HG03066 (cell line): Measurements from ENCODE around the gene BID.

ENCODE experiments used
- ATAC-seq: cut with Tn5 transposase; IDR thresholded peaks from one replicate; pipeline ENCODE4 v1.9.1; 2021; ENCODE audit warnings: low read depth; ENCODE audit not compliant: unreplicated experiment

BID gene

DNA sequence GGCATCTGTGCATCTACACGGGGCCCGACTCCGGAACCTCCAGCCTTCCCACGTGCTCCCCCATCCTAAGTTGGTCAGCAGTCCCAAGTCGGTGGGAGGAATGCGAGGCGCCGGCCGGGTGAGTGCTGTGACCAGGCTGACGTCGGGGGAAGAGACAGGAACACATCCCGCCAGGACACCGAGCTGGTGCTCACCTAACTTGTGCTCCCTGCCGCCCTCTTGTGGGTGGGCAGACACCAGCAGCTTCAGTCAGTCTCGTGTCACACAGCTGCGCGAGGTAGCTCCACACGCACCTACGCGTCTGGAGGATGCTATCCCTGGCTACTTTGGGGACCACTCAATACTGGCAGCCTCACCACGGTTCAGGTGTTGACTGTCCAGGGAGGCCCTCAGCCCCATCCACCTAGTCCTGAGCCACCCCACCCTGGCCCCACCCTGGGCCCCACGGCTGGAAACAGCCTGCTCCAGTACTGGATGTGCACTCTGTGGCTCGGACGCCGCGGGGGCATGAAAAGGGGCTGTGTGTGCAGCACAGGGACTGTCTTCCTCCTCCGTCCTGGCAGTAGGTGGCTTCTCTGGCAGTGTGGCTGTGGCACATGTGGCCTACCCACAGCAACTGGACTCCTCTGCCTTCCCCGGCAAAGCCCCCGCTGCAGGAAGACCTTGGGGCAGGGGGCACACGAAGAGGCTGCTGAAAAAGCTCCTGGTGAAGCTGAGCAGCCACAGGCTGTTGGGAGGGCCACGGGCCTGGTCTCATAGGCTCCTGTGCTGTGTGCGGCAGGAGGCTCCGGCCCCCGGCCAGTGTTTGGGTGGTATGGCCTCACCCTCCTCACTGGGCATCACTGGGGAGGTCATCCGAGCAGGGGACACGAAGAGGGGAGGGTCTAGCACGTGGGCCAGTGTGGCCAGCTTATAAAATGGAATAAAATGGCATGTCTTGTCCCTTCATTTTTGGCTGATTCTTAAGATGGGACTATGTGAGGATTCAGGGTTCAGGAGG, 11.2 kb upstream of the BID start:
- ATAC-seq: no peak

DNA sequence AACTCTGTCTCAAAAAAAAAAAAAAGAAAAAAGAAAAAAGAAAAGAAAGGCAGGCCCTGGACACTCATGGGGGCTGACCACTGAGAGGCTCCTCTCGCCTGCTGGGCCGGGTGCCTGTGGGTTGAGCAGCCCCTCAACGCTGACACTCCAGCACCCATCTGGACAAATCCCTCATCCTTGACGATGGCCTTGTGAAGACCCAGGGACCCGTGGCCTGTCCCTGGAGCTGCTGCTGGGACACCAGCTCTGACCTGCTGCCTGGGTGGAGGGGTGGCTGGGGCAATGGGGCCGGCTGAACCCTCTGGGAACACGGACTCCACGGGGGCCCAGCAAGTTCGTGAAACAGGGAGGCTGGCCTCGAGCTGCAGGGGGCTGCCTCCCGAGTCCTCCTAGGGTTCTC, 10.5 kb upstream of the BID start:
- no peak for ATAC-seq

DNA sequence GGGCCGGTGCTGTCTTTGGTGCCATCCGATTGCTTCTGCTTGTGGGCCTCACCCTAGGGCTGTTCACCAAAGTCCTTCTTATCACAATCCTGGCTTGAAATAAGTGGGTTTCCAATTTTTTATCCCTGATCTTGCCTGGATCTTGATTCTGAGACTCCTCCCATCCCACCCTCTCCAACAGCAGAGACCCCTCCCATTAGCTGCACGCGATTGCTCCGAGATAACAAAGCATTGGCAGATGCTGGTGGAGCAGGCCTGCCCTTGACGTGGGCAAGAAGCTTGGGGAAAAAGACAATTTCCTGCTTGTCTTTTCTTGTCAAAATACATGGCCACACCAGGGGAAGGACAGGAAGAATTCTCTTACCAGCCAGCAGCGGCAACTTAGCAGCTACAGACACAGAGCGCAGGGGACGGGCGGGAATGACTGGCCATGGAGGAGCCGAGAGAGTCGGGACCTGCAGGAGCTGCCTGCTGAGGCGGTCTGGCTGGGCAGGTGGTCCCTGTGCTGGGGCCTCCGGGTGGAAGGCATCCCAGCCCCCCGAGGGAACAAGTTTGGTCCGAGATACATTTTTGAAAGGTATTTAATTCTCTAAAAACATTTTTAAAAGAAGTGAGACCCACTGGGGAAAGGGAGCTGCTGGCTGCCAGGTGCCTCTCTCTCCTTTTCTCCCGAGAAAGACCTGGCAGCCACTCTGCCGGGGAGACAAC, 9.7 kb upstream of the BID start:
- no peak for ATAC-seq

DNA sequence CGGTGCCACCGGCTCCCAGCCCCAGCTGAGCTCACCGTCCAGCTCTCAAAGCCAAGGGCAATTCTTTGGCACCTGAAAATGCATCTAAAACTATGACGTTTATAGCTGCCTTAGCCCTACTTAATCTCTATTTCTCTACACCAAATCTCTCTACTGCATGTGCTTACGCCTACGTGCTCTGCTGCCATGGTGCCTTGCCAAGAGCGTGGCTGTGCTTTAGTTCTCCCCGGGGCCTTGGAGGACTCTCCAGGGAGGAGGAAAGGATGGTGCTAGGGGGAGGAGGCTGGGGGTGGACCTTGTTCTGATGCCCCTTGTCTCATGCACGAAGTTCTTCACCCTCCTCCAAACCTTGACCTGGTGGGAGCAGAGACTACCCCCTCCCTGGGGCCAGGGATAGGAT, 9.0 kb upstream of the BID start:
- no peak for ATAC-seq

DNA sequence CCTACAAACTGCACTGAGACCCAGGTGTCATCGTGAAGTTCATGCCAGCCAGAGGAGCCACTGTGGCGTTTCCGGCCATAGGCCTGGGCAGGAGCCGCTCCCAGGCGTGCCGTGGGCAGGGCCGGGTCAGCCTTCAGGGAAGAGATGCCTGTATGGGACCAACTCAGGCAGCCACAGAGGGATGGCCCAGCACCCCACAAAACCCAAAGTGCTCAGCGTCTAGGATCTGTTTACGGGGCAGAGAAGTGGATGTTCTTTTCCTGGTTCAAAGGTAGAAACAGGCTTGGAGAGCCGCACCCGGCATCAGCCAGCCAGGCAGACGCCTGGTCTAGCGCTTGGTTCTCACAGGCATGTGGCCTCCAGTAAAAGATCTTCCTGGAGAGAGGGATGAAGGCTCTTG, 8.4 kb upstream of the BID start:
- no peak for ATAC-seq

DNA sequence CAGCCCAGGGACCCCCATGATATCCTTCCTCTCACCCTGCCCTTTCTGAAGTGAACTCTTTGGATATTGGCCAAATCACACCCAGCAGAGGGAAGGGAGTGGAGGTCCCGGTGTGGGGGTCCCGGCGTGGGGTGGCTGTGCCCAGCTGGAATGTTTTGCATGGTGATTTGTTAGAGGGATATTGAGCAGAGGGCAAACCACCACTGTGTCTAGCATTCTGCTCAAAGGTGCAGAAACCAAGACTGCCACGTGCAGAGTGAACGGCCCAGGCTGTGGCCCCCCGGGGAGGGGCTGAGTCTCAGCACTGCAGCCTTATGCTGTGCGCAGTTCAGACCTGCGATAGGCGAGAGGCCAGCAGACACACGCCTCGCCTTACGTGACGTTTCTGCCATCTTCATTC, 7.9 kb upstream of the BID start:
- ATAC-seq: no peak

DNA sequence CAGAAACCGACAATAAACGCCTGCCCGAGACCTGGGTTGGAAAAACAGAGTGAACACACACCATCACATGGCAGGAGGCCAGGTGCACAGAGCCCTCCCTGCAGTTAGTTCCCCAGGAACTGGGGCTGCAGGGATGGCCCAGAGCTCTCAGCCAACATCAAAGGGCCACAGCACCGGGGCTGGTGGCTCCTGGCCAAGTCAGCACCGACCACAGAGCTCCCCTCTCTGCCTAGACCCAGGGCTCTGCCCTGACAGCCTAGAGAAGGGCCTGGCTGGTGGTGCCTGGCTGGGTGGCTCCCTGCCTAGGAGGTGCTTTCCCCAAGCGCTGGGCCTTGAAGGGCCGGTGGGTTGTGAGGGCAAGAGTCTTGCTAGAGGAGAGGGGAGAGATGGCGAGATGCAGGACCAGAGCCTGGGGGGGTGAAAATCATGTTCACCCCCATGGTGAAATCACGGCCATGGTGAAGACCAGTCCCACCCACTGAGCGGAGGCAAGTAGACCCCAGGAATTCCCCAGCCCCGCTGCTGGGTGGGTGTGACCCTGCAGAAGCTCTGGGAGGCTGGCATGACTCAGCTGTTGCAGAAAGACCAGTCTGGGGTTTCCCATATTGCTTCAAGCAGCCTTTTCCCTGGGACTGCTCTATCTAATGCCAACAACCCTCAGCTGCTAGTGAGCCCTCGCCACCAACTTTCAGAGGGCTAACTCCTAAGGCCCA, 7.2 kb upstream of the BID start:
- no peak for ATAC-seq

DNA sequence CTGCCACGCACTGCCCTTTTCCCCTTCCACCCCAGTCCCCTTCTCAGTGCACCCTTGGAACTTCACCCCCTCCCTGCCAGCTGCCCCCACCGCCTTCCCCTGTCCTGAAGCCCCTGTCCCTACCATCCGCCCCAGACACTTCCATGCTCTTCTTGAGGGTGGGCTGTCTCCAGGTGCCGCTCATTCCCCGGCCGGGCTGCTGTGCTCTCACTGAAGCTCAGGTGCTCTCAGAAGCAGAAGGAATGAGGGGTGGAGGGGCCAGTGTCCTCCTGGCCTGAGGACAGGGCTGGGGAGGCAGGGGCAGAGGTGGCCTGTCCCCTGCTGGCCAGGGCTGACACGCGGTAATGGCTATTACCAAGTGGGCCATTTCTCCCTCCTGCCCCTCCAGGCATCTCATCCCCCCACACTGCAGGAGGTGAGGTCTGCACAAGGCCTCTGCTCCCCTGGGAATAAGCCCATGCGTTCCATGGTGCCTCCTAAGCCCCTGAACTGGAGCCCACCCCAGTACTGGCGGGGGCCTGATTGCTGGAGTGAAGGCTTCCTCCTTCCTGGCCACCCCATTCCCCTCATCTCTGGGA, 6.6 kb upstream of the BID start:
- no peak for ATAC-seq

DNA sequence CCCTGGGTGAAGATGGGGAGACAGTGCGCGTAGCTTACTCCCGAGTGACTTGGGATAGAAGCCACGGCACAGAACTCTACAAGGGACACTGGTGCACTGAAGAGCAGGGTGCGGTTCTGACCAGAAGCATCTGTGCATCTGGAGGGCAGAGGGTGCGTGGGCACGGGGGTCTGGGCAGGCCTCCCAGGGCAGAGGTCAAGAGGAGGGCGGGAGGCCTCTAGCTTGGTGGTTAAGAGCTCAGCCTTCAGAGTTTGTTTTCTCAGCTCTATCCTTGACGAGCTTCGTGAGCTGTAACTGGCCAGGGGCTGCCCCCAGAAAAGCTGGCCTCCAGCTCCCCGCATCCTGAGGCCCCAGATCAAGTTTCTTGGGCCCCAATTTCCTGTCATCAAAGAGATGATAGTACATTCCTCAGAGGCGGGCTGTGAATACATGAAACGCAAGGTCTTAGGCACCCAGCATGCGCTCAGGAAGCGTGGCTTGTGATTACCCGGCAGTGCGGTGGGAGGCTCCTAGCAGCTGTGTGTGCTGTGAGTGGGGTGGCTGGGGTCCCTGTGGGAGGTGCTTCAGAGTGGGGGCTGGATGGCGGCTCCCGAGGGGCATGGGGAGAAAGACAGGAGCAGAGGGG, 6.0 kb upstream of the BID start:
- ATAC-seq: no peak

DNA sequence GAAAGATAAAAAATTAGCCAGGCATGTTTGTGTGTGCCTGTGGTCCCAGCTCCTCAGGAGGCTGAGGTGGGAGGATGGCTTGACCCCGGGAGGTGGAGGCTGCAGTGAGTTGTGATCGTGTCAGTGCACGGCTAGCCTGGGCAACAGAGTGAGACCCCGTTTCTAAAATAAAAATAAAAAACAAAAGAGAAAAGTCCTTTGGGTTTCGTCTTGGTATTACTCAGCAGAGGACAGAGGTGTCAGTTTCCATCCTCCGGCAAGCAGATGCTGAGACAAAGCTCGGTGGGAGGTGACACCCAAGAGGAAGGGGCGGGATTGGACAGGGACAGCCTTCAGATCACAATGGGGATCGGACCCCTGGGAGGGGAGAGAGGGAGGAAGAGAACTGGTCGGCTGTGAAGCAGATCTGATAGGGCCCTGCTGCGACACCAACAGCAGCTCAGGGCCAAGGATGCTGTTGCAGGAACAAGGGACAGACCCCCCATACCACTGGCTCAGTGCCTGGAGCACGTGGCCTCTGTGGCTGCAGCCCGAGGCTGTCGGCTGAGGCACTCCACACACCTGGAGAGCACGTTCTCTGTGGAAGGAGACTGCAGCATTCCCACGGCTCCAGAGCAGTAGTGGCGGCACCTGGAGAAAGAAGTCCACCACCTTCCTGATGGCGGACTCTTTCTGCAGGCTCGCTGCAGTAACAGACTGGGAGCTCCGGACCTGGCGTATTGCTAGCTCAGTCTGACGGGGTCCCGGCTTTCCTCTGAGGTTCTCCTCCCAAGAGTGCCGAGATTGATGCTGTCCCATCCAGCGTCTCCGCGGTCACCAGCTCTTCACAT, 5.2 kb upstream of the BID start:
- ATAC-seq: peak; percentile 31

DNA sequence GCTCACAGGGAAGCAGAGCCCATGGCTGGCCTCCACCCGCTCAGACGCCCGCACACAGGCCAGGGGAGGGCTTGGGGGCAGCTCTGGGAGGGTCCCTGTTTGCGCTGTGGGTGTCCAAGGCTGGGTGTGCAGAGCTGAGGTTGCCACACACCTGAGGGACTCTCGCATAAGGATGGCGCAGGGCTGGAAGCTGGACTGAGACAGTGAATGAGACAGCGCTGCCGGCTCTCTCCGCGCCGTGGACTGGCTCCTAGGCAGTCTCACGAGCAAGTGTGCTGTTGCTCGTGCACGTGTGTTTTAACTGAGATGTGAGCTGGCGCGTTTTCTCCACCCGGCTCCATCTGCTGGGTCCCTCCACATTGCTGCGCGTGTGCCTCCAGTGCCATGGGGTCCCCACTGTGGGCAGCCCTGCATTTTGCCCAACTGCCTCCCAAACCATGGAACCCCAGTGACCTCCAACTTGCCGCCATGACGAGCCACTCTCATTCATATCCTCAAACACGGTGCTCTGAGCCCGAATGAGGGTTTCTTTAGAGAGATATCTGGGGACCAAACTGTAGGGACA, 4.2 kb upstream of the BID start:
- ATAC-seq: no peak

DNA sequence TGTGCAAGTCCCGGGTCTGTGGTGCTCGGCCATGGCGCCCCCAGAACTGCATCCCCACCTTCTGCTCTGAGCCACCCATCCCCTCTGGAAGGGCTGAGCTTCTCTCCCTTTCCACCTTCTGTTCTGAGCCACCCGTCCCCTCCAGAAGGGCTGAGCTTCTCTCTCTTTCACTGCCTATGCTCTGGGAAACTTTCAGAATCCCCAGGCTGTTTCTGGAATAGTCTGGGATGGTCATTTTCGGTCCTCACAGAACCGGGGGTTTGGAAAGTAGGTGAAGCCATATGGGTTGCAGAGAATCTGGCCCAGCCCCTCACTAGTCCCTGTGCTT, 3.4 kb upstream of the BID start:
- no peak for ATAC-seq

DNA sequence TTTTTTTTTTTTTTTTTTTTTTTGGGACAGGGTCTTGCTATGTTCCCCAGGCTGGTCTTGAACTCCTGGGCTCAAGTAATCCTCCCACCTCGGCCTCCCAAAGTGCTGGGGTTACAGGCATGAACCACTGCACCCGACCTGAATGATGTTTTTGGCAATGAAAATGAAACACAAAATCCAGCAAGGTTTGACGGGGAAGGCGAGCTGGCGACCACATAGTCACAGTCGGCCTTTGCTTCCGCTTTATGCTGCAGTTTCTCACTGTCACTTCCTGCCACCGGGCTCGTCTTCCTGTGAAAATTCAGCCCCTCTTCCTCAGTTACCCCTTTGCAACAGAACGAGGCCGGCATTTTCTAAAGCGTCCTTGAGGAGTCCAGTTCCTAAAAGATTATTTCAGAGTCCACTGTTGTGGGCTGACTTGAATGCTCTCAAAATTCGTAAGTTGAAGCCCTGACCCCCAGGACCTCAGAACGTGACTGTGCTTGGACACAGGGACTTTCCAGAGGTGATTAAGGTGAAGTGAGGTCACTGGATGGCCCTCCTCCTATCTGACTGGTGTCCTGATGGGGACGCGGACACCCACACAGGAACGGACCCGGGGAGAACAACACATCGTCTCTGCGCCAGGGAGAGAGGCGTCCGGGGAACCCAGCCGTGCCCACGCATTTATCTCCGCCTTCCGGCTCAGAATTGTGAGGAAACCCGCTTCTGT, 2.9 kb upstream of the BID start:
- peak; percentile 30 for ATAC-seq

DNA sequence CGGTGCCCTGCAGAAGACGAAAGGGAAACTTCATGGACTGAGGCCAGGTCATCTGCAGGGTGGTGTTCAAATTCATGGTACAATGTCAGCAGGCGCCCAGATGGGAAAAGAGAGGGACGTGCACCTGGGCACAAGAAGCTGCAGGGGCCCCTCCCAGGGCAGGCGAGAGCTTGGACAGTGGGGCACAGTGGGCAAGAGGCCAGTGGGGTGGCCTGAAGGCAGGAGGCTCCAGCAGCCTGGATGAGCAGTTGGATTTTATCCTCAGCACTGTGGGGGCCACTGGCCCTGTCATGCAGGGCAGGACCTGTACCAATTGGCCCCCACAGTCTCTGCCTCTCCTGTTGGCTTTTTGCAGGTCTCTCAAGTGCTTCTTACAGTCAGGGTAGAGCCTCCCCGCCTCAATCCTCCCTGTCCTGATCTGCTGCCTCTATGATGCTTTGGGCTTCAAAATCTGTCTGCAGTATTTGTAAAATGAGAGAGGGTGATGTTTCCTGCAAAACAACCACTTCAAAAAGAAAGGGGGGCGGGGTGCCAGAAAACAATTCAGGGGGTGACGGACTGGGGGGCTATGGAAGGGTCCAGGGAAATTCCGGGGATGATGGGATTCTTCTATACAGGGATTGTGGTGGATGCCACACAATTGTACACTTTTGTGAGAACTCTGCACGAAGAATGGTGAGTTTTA, 1.7 kb upstream of the BID start:
- no peak for ATAC-seq

DNA sequence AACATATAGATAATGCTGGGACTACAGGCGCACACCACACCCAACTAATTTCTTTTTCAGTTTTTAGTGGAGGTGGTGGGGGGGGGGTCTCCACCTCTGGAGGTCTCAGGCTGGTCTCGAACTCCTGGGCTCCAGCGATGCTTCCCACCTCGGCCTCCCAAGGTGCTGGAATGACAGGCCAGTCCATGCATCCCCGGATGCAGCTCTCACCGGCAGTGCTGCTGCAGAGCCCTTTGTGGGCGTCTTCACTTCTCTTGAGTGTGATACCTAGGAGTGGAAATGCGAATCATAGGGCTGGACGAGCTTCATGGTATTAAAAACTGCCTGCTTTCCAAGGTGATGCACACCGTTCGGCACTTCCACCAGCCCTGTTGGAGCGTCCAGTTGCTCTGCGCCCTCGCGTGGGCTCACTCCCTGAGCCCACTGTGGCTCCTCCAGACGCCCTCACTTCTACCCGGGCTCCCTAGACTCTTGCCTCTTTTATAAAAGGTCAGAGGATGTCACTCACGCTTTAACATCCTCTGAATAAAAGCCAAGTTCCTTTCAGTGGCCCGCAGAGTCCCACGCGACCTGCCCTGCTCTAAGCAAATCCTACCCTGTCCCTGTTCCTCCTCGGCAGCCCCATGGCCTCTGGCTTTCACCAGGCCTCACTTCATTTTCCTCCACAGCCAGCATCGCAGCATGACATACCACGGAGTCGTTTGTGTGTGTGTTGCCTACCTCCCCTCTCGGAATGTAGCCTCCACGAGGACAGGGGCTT, 837 bp upstream of the BID start:
- ATAC-seq: no peak

DNA sequence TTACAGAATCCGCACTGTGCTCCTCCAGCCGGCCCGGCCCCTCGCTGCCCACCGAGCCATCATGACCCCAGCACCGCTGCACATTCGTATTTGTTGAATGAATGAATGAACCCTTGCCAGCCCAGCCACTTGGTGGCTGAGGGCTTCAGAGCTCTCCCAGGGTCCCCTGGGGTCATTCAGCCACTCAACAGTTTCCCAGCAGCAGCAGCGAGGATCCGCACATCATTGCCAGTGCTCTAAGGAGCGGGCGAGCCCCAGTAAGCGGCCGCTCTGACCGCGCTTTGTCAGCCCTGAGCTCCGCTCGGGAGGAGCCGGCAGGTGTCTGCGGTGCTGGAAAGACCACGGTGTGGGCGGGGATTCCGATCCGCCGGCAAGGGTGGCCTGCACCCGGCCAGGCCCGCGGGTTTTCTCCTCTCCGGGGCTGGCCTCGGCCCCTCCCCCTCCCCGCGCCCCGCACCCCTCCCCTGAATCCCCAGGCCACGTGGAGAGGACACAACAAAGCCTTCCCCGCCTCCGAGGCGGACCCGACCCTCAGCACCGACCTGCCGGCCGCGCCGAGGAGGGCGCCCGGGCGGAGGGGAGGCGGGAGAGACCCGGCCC, 563 bp downstream of the BID start:
- ATAC-seq: no peak

DNA sequence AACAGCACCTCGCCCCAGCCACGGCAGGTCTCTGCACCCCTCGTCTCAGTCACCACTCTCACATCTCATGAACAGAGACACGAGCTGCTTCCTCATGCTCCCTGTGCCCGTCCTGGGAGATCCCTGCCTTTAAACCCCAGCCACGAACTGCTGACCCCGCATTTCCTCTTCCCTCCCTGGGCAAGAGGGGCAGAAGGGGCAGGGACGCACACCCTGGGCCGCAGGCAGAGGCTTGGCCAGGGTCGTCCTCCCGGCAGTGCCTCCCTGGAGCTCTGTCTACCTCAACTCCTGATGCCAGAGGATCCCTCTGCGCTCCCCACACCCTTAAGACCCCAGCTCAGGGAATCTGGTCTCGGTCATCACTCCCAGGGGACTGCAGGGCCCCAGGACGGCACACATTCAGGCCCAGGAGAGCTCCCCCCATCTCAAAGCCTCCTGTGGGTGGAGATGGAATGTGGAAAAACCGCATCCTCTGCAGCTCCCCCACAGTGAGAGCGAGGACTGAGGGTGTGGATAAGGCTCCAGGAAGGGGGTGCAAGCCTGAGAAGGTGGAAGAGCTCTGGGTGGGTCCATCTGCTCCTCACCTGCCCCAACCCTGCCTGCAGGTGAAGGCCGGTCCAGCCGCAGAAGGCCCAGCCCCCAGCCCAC, 1.2 kb downstream of the BID start:
- ATAC-seq: no peak
